Right lobe of liver (tissue), 6 donors: Measurements from ENCODE around the gene GNAZ. TPM values are rescaled to one million over a fixed set of nuclear protein-coding genes. Genes with fewer than 3 reads are reported as not detected.
A peak's percentile ranks its signal among the peaks of the same experiment; 100 is the strongest.

Experiments used
- ATAC-seq, 4 donors: fragments of 200-7000 bp; cut with Tn5 transposase; one replicate each; pipeline ENCODE4 v1.9.1; 2020; ENCODE audit warnings: mild to moderate bottlenecking in 4 of 4, moderate library complexity in 4 of 4
- DNase-seq, 3 donors: peaks; one replicate each; pipeline ENCODE4 v3.0.0-alpha.2; 2020
- H3K27ac ChIP-seq, 3 donors: fragments of 200-600 bp; one replicate each; pipeline ENCODE4 v1.8.0; 2022
- H3K27me3 ChIP-seq, 2 donors: fragments of 200-600 bp; one replicate each; pipeline ENCODE4 v1.8.0; 2022
- H3K36me3 ChIP-seq, 4 donors: fragments of 200-600 bp; sonication (generic) in 1 of 4; one replicate each; pipeline versions ENCODE4 v1.5.1 to v1.8.0; 2017 to 2022; ENCODE audit warnings: control low read depth in 1 of 4
- H3K4me1 ChIP-seq, 4 donors: fragments of 200-600 bp; sonication (generic) in 1 of 4; one replicate each; pipeline versions ENCODE4 v1.5.1 to v1.8.0; 2017 to 2022; ENCODE audit warnings: control low read depth in 1 of 4
- H3K4me3 ChIP-seq, 3 donors: fragments of 200-600 bp; one replicate each; pipeline ENCODE4 v1.8.0; 2022
- H3K9me3 ChIP-seq, 4 donors: fragments of 200-600 bp; sonication (generic) in 1 of 4; one replicate each; pipeline versions ENCODE4 v1.5.1 to v1.8.0; 2017 to 2022; ENCODE audit warnings: control low read depth in 1 of 4
- CTCF ChIP-seq, 4 donors: fragments of 200-600 bp in 3 of 4; fragments of 450-650 bp in 1 of 4; IDR thresholded peaks; one replicate each; pipeline versions ENCODE4 v1.5.1 to v1.8.0; 2016 to 2022; ENCODE audit warnings: antibody characterized with exemption in 4 of 4, mild to moderate bottlenecking in 2 of 4
- POLR2A ChIP-seq: fragments of 450-650 bp; IDR thresholded peaks from one replicate; pipeline ENCODE4 v1.6.1; 2017; ENCODE audit warnings: antibody characterized with exemption, mild to moderate bottlenecking
- WGBS: methylation state at CpG from one replicate; pipeline ENCODE4 v1.1.6; 2018; ENCODE audit warnings: low coverage, low lambda C conversion rate; ENCODE audit not compliant: insufficient coverage; ENCODE audit errors: missing lambda C conversion rate; 5-methylcytosine and 5-hydroxymethylcytosine counted together
- intact Hi-C, 2 donors: fragments of 100-400 bp; cut with DNase I; formaldehyde crosslinking; loops; one replicate each; pipeline versions ENCODE4 v1.11.2 to v1.14.1; 2022
- total RNA-seq, 6 experiments: library from RNA; depleted of rRNA in 2 of 6; stranded (reverse); fragments of >200 nt in 2 of 6; fragmentation: NEBNext Ultra II Directional in 3 of 6; extraction: Animal tissue kit (Norgen Biotek cat#: 25700) in 3 of 6; gene quantifications; one replicate each; pipeline versions ENCODE4 v1.1.0 to v1.2.4, GENCODE V29; 2016 to 2023
- donor health status: DM: no; HTN: yes; CAD: no.
- donor health status: DM: no; HTN: no; CAD: no.
- donor health status: DM: no; HTN: no; CAD: no.
- donor health status: DM: no; HTN: yes; CAD: no.
- donor health status: DM: no; HTN: yes; CAD: no.

The GNAZ gene
- total RNA-seq, 6 experiments from 2014 or later = 0.15 to 1.5 (median 0.53) TPM

- no peaks in the 10 kb centered on the region for H3K27me3 ChIP-seq
- intact Hi-C loops = no loop called here
- no peaks in the 10 kb centered on the region for H3K4me1 ChIP-seq
- H3K27ac ChIP-seq = no peak overlapping the region
- WGBS = 67% methylated on average over 3 of the region's 5 CpGs
- no peak for TF ChIP-seq CTCF (IDR thresholded peaks at IDR 0.05)
- TF ChIP-seq POLR2A = no peak
- no peaks in the 10 kb centered on the region for H3K36me3 ChIP-seq
- H3K9me3 ChIP-seq = no peaks in the 10 kb centered on the region
- DNase-seq (no peak), ATAC-seq (no peak)
- H3K4me3 ChIP-seq = no peak overlapping the region
Measured at GRCh38 chr22:23098230-23098705, 27.9 kb downstream of the GNAZ start.

GRCh38 chr22:23098718-23099530 is 28.6 kb downstream of the GNAZ start:
- WGBS = 55% methylated on average over 7 of the region's 28 CpGs
- Histone ChIP-seq H3K27me3 (no peaks in the 10 kb centered on the region), H3K9me3 (no peaks in the 10 kb centered on the region), H3K4me3 (no peak overlapping the region), H3K36me3 (no peaks in the 10 kb centered on the region), H3K27ac (no peak overlapping the region), H3K4me1 (no peaks in the 10 kb centered on the region)
- DNase-seq (no peak), ATAC-seq (peak in 2 of 4 donors; percentile 11 to 20)
- TF ChIP-seq CTCF (IDR thresholded peaks at IDR 0.05) = no peak
- no peak for TF ChIP-seq POLR2A
- intact Hi-C loops = no loop called here

GRCh38 chr22:23099531-23099804 is 29.1 kb downstream of the GNAZ start:
- no peak for DNase-seq
- intact Hi-C loops = no loop called here

GRCh38 chr22:23100124-23100801 is 29.9 kb downstream of the GNAZ start:
- Histone ChIP-seq H3K27me3 (no peaks in the 10 kb centered on the region), H3K4me1 (no peaks in the 10 kb centered on the region), H3K27ac (no peak overlapping the region), H3K9me3 (no peaks in the 10 kb centered on the region), H3K4me3 (no peak overlapping the region), H3K36me3 (no peaks in the 10 kb centered on the region)
- no peak for DNase-seq
- intact Hi-C loops = no loop called here
- TF ChIP-seq POLR2A (no peak), CTCF (IDR thresholded peaks at IDR 0.05) (no peak)
- no peak for ATAC-seq
- no CpG with 5 or more reads among the region's 7 CpGs for WGBS

More at GRCh38 chr22:23099531-23099804, 29.1 kb downstream of the GNAZ start:
- H3K4me3 ChIP-seq = no peak overlapping the region
- no CpG with 5 or more reads among the region's 6 CpGs for WGBS
- ATAC-seq = no peak
- no peaks in the 10 kb centered on the region for H3K4me1 ChIP-seq
- H3K36me3 ChIP-seq = no peaks in the 10 kb centered on the region
- H3K27me3 ChIP-seq = no peaks in the 10 kb centered on the region
- H3K9me3 ChIP-seq = no peaks in the 10 kb centered on the region
- no peak overlapping the region for H3K27ac ChIP-seq
- no peak for TF ChIP-seq CTCF (IDR thresholded peaks at IDR 0.05)
- TF ChIP-seq POLR2A = no peak
